Hepatic stellate cell (primary cell): Measurements from ENCODE around the gene IL12RB2.

Source experiments
- DNase-seq: peaks from one replicate; pipeline ENCODE4 v3.0.0; 2011; ENCODE audit warnings: low spot score

Gene IL12RB2

GRCh38 chr1:67347688-67348472 lies 40.2 kb downstream of the IL12RB2 start:
- peak; percentile 38 for DNase-seq

GRCh38 chr1:67348586-67349252 lies 41.0 kb downstream of the IL12RB2 start:
- DNase-seq: no peak

GRCh38 chr1:67350783-67351182 lies 43.1 kb downstream of the IL12RB2 start:
- no peak for DNase-seq

GRCh38 chr1:67352211-67352610 lies 44.5 kb downstream of the IL12RB2 start:
- no peak for DNase-seq

- DNase-seq: no peak
Observed at GRCh38 chr1:67355745-67356424, 48.2 kb downstream of the IL12RB2 start.

- no peak for DNase-seq
Observed at GRCh38 chr1:67359592-67359991, 51.9 kb downstream of the IL12RB2 start.

- no peak for DNase-seq
Observed at GRCh38 chr1:67361641-67362040, 54.0 kb downstream of the IL12RB2 start.

- DNase-seq: peak; percentile 22
Observed at GRCh38 chr1:67367370-67368045, 59.8 kb downstream of the IL12RB2 start.

GRCh38 chr1:67368046-67368514 lies 60.4 kb downstream of the IL12RB2 start:
- no peak for DNase-seq

- DNase-seq: no peak
Observed at GRCh38 chr1:67371043-67371442, 63.4 kb downstream of the IL12RB2 start.

GRCh38 chr1:67371681-67372080 lies 64.0 kb downstream of the IL12RB2 start:
- no peak for DNase-seq

- DNase-seq: no peak
Observed at GRCh38 chr1:67372136-67372535, 64.5 kb downstream of the IL12RB2 start.

- DNase-seq: no peak
Observed at GRCh38 chr1:67372898-67373297, 65.2 kb downstream of the IL12RB2 start.

GRCh38 chr1:67376381-67376780 lies 68.7 kb downstream of the IL12RB2 start:
- DNase-seq: no peak

GRCh38 chr1:67377253-67377652 lies 69.6 kb downstream of the IL12RB2 start:
- DNase-seq: no peak

- no peak for DNase-seq
Observed at GRCh38 chr1:67381154-67381553, 73.5 kb downstream of the IL12RB2 start.

GRCh38 chr1:67382292-67382691 lies 74.6 kb downstream of the IL12RB2 start:
- no peak for DNase-seq

GRCh38 chr1:67383999-67384638 lies 76.4 kb downstream of the IL12RB2 start:
- DNase-seq: no peak

GRCh38 chr1:67390041-67390887 lies 82.6 kb downstream of the IL12RB2 start:
- DNase-seq: peak; percentile 22

GRCh38 chr1:67393240-67393639 lies 85.6 kb downstream of the IL12RB2 start:
- no peak for DNase-seq

- no peak for DNase-seq
Observed at GRCh38 chr1:67393737-67394136, 86.1 kb downstream of the IL12RB2 start.
